HG02938 (cell line): ENCODE measurements around the gene SNX14.

Source experiments
- ATAC-seq: cut with Tn5 transposase; IDR thresholded peaks from one replicate; pipeline ENCODE4 v1.9.1; 2021; ENCODE audit warnings: mild to moderate bottlenecking, moderate library complexity; ENCODE audit not compliant: unreplicated experiment

Gene SNX14

DNA sequence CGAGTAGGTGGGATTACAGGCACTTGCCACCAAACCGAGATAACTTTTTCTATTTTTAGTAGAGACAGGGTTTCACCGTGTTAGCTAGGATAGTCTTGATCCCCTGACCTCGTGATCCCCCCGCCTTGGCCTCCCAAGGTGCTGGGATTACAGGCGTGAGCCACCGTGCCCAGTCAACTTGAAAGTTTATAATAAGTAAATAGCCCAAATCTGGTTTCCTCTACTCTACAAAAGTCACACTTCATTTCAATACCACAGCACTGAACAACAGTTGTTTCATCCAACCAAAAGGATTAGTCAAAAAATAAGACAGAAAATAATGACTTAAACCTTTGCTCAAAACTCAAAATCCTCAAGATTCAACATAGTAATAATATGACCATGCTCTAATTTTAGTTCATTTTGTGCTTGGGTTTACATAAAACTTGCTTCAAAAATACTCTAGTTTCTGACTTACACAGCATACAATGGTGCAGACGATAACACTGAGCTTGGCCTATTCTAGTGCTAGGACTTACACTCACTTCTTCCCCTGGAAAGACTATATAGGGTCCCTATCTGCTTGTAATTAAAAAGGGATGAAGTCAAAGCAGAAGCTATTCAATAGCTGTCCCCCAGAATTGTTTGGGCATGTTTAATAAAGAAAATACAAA, 87.1 kb downstream of the SNX14 start:
- ATAC-seq = no peak

- no peak for ATAC-seq
Observed at GRCh38 chr6:85498596-85499258, 94.9 kb downstream of the SNX14 start.

- ATAC-seq = no peak
Observed at GRCh38 chr6:85496856-85497255, 96.8 kb downstream of the SNX14 start.

GRCh38 chr6:85496009-85496579, 97.6 kb downstream of the SNX14 start:
- no peak for ATAC-seq

- ATAC-seq = no peak
Observed at GRCh38 chr6:85494547-85495536, 98.8 kb downstream of the SNX14 start.

- no peak for ATAC-seq
Observed at GRCh38 chr6:85493389-85493788, 100.3 kb downstream of the SNX14 start.

DNA sequence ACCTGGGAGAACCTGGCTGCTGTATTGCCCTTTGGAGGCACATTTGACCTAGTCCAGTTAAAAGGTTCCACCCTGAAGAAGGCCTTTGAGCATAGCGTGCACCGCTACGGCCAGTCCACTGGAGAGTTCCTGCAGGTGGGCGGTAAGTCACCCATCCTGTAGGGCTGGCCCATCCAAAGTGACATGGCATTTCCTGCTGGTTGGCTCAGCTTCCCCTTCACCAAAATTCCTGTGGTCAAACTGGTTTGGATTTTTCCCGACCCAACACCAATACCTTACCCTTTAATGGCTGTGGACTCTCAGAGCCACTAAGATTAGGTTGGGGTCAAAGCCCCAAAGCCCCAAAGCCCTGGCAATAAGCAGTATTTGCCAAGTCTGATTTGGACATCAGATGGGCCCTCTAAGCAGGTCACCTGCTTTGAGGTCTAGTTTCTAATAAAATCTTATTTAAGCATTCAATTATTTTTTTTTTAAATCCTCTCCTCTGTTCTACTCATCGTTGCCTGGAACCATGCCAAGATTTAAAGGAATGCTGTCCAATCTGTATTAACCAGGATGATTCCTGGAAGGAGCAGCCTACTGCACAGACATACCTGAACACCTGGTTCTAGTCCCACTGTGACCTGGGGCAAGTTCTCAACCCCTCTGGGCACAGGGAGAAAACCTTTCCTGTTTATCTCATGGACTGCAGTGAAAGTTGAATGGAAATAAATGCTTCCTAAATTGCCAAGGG, 103.0 kb downstream of the SNX14 start:
- no peak for ATAC-seq

DNA sequence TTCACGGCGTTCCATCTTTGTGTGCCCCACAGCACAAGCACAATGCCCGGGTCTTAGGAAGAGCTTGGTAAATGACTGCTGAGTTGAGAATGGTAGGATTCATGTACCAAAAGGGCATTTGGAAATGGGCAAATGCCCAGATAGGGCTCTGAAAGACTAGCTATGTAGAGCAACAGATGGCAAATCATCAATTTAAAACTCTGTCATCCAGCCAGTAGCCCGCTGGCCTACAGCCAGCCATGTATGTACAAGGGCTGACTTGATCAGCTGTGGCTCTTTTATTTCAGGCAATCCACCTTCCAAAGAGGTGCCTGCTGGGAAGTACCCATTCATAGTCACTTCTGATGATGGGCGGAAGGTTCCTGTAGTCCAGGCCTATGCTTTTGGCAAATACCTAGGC, 108.7 kb downstream of the SNX14 start:
- no peak for ATAC-seq

DNA sequence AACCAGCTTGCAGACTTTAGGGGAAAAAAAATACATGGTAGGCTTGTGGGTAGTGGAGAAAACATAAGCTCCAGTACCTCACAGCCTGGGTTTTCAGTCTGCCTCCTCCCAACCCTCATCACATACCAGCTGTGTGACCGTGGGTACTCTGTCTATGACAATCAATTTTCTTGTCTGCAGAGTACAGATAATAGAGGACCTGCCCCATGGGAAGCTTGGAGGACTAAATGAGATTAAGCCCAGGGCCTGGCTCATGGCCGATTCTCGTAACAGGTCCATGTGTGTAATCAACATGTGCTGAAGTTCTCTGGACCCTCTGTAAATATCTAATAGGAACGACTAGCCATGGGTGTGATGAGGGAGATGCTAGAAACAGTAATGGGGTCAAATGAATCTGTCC, 109.8 kb downstream of the SNX14 start:
- ATAC-seq = no peak

GRCh38 chr6:85482905-85483700, 110.6 kb downstream of the SNX14 start:
- ATAC-seq = peak; percentile 92

DNA sequence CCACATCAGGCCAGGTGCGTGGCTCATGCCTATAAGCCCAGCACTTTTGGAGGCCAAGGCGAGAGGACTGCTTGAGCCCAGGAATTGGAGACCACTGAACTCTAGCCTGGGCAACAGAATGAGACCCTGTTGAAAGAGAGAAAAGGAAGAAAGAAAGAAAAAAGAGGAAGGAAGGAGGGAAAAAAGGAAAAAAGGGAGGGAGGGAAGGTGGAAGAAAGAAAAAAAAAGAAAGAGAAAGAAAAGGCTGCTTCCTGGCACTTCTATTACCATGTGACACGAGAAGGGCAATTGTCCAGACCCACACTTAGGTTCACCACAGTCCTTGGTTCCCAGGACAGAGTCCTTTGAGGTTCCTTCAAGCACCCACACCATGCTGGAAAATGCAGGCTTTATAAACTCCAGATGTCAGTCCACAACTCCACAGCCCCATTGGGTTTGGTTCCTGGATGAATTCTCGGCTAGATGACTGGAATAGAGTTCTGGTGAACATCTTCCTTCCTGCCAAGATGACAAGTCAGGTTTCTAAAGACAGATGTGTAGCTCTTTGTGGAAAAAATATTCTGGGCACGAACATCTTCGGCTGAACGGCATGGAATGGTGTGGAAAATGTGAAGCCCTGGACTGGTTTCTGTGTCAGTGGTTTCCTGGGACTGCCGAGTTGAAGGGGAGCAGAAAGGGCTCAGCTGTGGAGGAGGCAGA, 111.3 kb downstream of the SNX14 start:
- ATAC-seq = peak; percentile 8

- ATAC-seq = no peak
Observed at GRCh38 chr6:85479208-85479607, 114.5 kb downstream of the SNX14 start.

- no peak for ATAC-seq
Observed at GRCh38 chr6:85476532-85476931, 117.1 kb downstream of the SNX14 start.

DNA sequence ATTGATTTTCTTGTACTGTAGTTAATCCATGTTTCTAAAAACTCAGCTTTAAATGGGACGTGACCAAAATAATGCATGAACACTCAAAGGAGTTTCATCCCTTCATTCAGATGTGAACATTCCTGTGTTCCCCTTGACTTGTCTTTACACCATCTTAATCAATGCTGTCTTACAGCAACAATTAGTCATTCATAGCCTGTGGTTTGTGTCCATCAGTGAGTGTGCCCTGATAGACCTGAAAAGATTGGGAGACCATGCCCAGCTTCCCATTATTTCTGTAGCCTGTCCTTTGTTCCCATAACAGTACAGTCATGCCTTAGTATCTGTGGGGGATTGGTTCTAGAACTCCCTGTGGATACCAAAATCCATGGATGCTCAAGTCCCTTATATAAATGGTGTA, 119.9 kb downstream of the SNX14 start:
- no peak for ATAC-seq

- ATAC-seq = no peak
Observed at GRCh38 chr6:85472744-85473143, 120.9 kb downstream of the SNX14 start.

DNA sequence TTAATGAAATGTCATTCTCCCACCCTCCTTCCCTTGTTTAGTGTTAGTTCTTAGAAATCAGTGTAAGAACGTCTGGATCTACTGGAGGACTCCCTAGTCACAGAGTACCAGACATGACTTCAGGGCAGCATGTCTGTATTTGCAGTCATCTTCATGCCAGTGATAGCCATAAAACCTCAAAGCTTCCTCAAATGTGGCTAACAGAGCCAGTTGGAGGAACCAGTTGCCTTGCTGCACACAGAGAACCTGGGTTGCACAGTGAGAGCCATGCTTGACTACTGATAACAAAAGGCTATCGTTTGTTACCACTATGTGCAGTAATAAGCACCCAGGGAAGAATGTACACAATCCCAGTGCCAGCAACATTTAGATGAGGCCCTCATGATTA, 123.6 kb downstream of the SNX14 start:
- ATAC-seq = no peak

GRCh38 chr6:85469276-85470022, 124.2 kb downstream of the SNX14 start:
- no peak for ATAC-seq

- no peak for ATAC-seq
Observed at GRCh38 chr6:85468326-85468725, 125.3 kb downstream of the SNX14 start.
